GM19452 (cell line): ENCODE measurements around the gene SHC3.

ENCODE experiments used
- ATAC-seq: cut with Tn5 transposase; IDR thresholded peaks from one replicate; pipeline ENCODE4 v1.9.1; 2021; ENCODE audit not compliant: unreplicated experiment

Gene SHC3

DNA sequence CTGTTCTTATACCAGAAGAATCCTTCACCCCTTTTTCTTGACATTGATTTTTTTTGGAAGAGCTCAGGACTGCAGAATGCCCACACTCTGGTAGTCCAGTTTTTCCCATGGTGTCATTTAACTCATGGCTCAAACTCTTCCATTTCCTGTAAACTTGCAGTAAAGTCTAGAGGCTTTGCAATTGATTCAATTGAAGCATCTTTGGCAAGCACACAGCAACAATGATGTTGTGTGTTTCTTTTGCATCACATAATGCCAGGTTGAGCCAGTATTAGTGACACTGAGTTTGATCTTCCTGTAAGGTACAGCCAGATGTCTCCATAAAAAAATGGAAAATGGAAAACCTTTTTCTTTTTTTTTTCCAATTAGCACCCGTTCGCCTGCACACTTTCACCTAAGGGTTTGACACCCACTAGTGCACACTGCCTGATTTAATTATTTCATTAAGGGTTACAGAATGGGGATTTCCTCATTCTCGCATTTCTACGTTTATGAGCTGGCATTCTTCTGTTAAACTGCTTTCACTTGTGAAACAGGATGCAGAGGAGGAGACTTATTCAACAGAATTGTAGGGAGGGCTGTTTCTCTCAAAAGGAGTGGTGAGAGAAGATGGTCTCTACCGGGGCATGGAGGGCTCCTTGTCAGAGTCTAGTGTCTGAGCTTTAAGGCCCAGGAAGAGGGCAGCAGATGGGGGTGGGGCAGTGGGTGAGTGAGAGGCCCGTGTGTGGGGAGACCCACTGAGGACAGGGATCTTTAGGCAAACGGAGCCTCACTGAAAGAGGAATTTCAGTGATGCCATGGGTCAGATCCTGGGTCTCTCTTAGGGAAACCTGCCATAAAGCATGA lies 189.6 kb downstream of the SHC3 start:
- ATAC-seq, result peak; percentile 71

- ATAC-seq, result no peak
These were observed 191.0 kb downstream of the SHC3 start for GRCh38 chr9:88987661-88988060.

DNA sequence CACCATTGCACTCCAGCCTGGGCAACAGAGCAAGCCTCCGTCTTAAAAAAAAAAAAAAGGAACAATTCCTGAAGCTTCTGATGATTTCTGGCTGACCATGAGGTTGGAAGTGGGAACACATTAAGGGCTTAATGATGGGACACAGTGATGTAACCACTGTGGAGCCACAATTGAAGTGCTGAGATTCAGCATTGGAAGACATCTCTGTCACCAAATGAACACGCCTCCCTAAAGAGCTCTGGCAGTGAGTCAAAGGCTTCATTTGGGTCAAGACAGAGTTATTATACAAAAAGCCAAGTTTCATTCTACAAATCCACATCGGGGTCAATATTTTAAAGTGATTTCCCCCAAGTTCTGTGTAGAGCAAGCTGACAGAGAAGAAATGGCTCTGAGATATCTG lies 191.8 kb downstream of the SHC3 start:
- no peak for ATAC-seq

GRCh38 chr9:88985616-88986015 lies 193.0 kb downstream of the SHC3 start:
- no peak for ATAC-seq

- ATAC-seq, result no peak
These were observed 194.1 kb downstream of the SHC3 start for GRCh38 chr9:88984543-88984883.

DNA sequence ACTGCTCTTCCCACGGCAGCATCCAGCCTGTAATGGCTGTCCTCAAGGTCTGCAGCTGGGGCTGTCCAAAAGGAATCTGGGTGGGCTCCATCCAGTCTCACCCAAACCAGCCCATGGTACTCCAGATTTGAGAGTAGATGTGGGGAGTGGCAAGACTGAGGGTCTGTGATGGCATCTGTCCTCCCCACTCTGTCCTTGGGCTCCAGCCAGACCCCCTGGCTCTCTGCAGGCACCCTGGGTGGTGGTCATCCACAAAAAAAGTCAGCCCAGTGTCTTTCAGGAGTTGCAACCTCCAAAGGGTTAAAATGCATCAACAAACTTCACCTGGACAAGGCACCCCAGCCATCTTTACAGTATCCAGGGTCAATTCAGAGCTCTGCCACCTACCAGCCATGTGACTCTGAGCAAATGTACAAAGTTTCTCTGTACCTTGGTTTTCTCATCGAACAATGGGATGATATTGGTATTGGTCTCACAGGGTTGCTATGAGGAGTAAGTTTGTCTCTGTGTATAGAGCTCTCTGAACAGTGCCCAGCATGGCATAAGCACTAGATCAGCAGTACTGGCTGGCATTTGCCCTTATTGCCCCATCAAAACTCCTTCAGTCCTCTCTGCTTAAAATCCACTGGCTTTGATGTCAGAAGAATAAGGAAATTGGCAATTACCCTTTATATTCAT lies 194.6 kb downstream of the SHC3 start:
- no peak for ATAC-seq

- no peak for ATAC-seq
These were observed 197.8 kb downstream of the SHC3 start for GRCh38 chr9:88980740-88981203.

- ATAC-seq, result no peak
These were observed 198.8 kb downstream of the SHC3 start for GRCh38 chr9:88979791-88980190.

- no peak for ATAC-seq
These were observed 199.6 kb downstream of the SHC3 start for GRCh38 chr9:88979021-88979420.

- no peak for ATAC-seq
These were observed 200.6 kb downstream of the SHC3 start for GRCh38 chr9:88978034-88978433.

DNA sequence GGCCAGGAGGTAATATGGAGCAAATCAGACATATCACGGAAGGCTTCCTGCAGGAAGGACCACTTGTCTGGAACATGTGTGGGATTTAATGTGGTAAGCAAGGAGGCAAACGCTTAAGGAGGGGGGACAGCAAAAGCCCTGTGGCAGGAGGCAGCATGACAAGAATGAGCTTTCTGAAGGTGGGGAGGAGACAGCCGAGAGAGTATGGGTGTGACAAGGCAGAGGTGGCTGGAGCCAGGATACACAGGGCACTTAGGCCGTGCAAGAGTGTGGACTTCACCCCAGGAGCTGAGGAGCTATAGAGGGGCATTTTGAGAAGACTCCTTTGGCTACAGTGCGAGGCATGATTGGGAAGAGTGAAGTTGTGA lies 201.7 kb downstream of the SHC3 start:
- ATAC-seq, result no peak

DNA sequence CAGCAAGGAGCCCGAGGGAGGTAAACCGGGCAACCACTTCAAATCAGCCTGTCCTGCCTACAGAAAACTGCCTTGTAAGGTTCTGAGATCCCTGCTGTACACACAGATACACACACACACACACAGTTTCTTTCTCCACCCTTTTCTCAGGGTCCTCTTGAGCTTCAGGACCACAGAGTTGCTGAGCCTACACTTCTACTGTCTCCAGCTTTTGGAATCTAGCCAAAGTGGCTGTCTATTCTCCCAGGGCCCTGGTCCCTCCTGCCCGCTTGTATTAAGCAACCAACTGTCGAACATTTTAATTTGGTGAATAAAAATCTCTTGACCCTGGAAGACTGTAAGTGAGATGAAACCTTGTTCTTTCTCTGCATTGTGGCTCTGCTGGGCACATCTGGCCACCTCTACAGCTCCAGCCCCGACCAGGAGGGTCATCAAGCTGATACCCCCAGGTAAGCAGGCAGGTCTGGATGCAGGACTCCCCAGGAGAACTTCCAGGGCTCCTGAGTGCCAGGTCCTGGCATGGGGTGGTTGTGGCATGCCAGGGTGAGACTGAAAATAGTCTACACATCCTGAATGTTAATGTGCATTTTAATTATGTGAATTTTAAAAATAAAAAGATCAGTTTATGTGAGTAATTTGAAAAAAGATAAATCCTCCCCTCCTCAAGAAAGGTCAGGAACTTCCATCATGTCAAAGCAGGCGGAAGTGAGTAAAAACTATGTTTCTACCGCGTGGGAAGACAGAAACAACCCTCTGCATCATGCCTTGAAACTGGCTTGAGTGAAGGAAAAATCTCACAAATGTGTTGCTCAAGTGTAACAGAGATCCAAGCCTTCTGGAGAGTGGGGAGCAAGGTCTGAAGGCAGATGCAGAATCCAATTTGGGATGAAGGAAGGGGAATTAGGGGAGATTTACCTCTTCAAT lies 202.4 kb downstream of the SHC3 start:
- ATAC-seq, result no peak

DNA sequence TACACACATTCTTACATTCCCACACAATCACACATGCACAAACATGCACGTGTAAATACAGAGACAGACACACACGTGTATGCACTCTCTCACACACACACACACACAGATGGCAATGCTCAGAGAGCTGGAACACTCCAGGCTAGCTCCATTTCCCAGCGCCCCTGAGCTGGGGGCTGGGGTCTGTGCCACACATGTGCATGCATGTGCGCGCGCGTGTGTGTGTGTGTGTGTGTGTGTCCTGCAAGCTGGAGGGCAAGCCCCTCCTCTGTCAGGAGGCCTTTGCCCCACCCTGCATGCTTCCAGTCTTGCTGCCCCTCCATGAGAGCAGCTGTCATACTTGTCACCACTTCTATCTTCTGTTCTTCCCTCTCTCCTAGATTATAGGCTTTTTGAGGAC lies 204.0 kb downstream of the SHC3 start:
- no peak for ATAC-seq

GRCh38 chr9:88973281-88974045 lies 205.2 kb downstream of the SHC3 start:
- ATAC-seq, result no peak

GRCh38 chr9:88972401-88972800 lies 206.2 kb downstream of the SHC3 start:
- no peak for ATAC-seq

- ATAC-seq, result no peak
These were observed 207.3 kb downstream of the SHC3 start for GRCh38 chr9:88971131-88971960.

- ATAC-seq, result no peak
These were observed 208.8 kb downstream of the SHC3 start for GRCh38 chr9:88969646-88970373.

GRCh38 chr9:88968799-88969198 lies 209.8 kb downstream of the SHC3 start:
- ATAC-seq, result no peak
